Body of pancreas (tissue), 4 donors: ENCODE results near the gene PDCD1LG2. TPM values are rescaled to one million over a fixed set of nuclear protein-coding genes. Genes with fewer than 3 reads are reported as not detected.
A peak's percentile ranks its signal among the peaks of the same experiment; 100 is the strongest.
"Not testable (repeated sequence)": the region's sequence is repeated elsewhere in the genome, so short reads cannot be mapped to it uniquely, and the experiment has no call there.

Experiments
- ATAC-seq: fragments of 150-250 bp; one replicate; pipeline ENCODE4 v1.9.1; 2016
- DNase-seq, 4 donors: peaks; one replicate each; pipeline ENCODE4 v3.0.0-alpha.2; 2019
- H3K27ac ChIP-seq, 4 donors: fragments of 200-600 bp; sonication (generic); 1 replicate in 3 of 4; 2 replicates in 1 of 4; pipeline versions ENCODE4 v1.5.1 to v1.6.1; 2016 to 2019; ENCODE audit warnings: mild to moderate bottlenecking in 1 of 4, mixed read lengths in 1 of 4, moderate library complexity in 1 of 4
- H3K27me3 ChIP-seq, 2 donors: fragments of 200-600 bp; sonication (generic); one replicate each; pipeline ENCODE4 v1.6.0; 2016; ENCODE audit warnings: mild to moderate bottlenecking in 1 of 2
- H3K36me3 ChIP-seq, 2 donors: fragments of 200-600 bp; sonication (generic); replicated peaks in 1 of 2; 2 replicates each; pipeline ENCODE4 v1.5.1; 2016; ENCODE audit warnings: low read depth in 2 of 2; ENCODE audit not compliant: insufficient read depth in 1 of 2
- H3K4me1 ChIP-seq: fragments of 200-600 bp; sonication (generic); one replicate; pipeline ENCODE4 v1.6.0; 2016
- H3K4me3 ChIP-seq, 2 donors: fragments of 200-600 bp; sonication (generic); 1 replicate in 1 of 2; 2 replicates in 1 of 2; pipeline ENCODE4 v1.5.1; 2016 to 2019
- H3K9me3 ChIP-seq, 3 donors: fragments of 200-600 bp; sonication (generic); 1 replicate in 2 of 3; 2 replicates in 1 of 3; pipeline ENCODE4 v1.5.1; 2016
- POLR2A ChIP-seq, 3 donors: fragments of 450-650 bp; IDR thresholded peaks; one replicate each; pipeline ENCODE4 v1.6.1; 2016; ENCODE audit warnings: antibody characterized with exemption in 3 of 3, mild to moderate bottlenecking in 2 of 3
- WGBS, 2 donors: methylation state at CpG; one replicate each; pipeline ENCODE4 v1.1.5; 2017; 5-methylcytosine and 5-hydroxymethylcytosine counted together
- intact Hi-C: fragments of 100-400 bp; cut with DNase I; formaldehyde crosslinking; loops from one replicate; pipeline ENCODE4 v1.15.1; 2023
- total RNA-seq, 2 donors: library from RNA; depleted of rRNA; stranded (reverse); fragments of >200 nt; gene quantifications; one replicate each; pipeline ENCODE4 v1.1.0, GENCODE V29; 2016
- TF ChIP-seq, protein P1 (sequence below), 7 experiments: fragments of 450-650 bp in 4 of 7; fragments of 200-600 bp in 3 of 7; sonication (generic) in 3 of 7; IDR thresholded peaks; one replicate each; pipeline ENCODE4 v1.5.1; 2016 to 2019; ENCODE audit warnings: antibody characterized with exemption in 7 of 7

Gene PDCD1LG2
- total RNA-seq, 2 donors from 2014 or later: 0.99 to 1.3 TPM

GRCh38 chr9:5492965-5493678 is 17.2 kb upstream of the PDCD1LG2 start:
- ATAC-seq: no peak
- Histone ChIP-seq H3K4me1 (no peaks in the 10 kb centered on the region), H3K9me3 (no peaks in the 10 kb centered on the region), H3K27ac (no peak overlapping the region), H3K36me3 (no peaks in the 10 kb centered on the region), H3K27me3 (no peaks in the 10 kb centered on the region), H3K4me3 (no peak overlapping the region)
- no peak for DNase-seq
- 71 to 75% methylated on average over 1 of the region's 1 CpG for WGBS, 2 donors
- intact Hi-C loops: no loop called here
- no peak for TF ChIP-seq POLR2A (IDR thresholded peaks at IDR 0.05)
- TF ChIP-seq, protein P1, sequence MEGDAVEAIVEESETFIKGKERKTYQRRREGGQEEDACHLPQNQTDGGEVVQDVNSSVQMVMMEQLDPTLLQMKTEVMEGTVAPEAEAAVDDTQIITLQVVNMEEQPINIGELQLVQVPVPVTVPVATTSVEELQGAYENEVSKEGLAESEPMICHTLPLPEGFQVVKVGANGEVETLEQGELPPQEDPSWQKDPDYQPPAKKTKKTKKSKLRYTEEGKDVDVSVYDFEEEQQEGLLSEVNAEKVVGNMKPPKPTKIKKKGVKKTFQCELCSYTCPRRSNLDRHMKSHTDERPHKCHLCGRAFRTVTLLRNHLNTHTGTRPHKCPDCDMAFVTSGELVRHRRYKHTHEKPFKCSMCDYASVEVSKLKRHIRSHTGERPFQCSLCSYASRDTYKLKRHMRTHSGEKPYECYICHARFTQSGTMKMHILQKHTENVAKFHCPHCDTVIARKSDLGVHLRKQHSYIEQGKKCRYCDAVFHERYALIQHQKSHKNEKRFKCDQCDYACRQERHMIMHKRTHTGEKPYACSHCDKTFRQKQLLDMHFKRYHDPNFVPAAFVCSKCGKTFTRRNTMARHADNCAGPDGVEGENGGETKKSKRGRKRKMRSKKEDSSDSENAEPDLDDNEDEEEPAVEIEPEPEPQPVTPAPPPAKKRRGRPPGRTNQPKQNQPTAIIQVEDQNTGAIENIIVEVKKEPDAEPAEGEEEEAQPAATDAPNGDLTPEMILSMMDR (IDR thresholded peaks at IDR 0.05): no peak

DNA sequence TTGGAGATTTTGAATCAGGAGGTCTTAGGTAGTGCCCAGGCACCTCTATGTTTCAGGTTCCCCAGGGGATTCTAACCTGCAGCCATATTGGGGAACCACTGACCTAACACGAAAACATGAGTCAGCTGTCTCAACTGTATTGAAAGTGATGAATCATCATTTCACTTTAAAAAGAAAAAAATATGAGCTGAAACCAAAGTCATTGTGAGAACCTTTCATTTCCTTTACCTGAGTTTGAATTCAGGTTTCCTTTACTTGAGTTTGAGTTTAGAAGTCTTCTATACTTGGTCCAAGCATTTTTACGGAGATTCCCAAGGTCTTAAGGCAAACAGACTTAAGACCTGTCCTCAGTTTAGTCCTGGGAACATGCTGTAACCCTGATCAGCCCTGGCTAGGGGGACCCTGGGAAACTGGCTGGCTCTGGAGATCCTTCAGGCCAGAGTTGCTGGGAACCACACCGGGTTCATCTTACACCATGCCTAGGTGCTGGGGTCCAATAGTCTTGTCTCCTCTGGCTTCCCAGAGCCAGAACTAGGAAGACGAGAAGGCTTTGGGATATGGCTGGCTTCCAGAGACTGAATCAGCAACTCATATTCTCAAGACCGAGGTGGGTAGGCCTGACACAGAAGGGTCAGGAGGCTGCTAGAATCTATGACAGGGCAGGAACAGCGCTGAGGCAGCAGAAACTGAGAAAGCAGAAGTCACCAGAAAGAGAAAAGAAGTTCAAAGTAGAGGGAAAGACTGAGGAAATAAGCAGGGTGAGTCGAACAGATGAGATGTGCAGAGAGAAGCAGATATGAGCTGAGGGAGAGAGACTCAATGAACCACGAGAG is 16.4 kb upstream of the PDCD1LG2 start:
- 64 to 85% methylated on average over 8 of the region's 8 CpGs for WGBS, 2 donors
- TF ChIP-seq POLR2A (IDR thresholded peaks at IDR 0.05): no peak
- TF ChIP-seq, protein P1 (IDR thresholded peaks at IDR 0.05): no peak
- ATAC-seq: no peak
- Histone ChIP-seq H3K9me3 (no peaks in the 10 kb centered on the region), H3K4me3 (no peak overlapping the region), H3K27ac (peak overlapping the region in 1 of 4 donors; percentile 59), H3K27me3 (no peaks in the 10 kb centered on the region), H3K36me3 (no peaks in the 10 kb centered on the region), H3K4me1 (no peaks in the 10 kb centered on the region)
- intact Hi-C loops: no loop called here
- peak in 1 of 4 donors; percentile 62 for DNase-seq

DNA sequence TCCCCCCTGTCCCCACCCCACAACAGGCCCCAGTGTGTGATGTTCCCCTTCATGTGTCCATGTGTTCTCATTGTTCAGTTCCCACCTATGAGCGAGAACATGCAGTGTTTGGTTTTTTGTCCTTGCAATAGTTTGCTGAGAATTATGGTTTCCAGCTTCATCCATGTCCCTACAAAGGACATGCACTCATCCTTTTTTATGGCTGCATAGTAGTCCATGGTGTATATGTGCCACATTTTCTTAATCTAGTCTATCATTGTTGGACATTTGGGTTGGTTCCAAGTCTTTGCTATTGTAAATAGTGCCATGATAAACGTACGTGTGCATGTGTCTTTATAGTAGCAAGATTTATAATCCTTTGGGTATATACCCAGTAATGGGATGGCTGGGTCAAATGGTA is 15.6 kb upstream of the PDCD1LG2 start:
- H3K36me3 ChIP-seq, H3K27me3 ChIP-seq, H3K4me3 ChIP-seq, DNase-seq, H3K27ac ChIP-seq, H3K9me3 ChIP-seq, H3K4me1 ChIP-seq, ATAC-seq, intact Hi-C loops: not testable (repeated sequence)
- 52 to 57% methylated on average over 3 of the region's 3 CpGs for WGBS, 2 donors

GRCh38 chr9:5499157-5499556 is 11.2 kb upstream of the PDCD1LG2 start:
- TF ChIP-seq, protein P1 (IDR thresholded peaks at IDR 0.05): no peak
- no peak for TF ChIP-seq POLR2A (IDR thresholded peaks at IDR 0.05)
- no peak for ATAC-seq
- Histone ChIP-seq H3K9me3 (no peaks in the 10 kb centered on the region), H3K4me3 (no peak overlapping the region), H3K27ac (no peak overlapping the region), H3K4me1 (no peaks in the 10 kb centered on the region), H3K36me3 (no peaks in the 10 kb centered on the region), H3K27me3 (no peaks in the 10 kb centered on the region)
- 97 to 100% methylated on average over 1 of the region's 1 CpG for WGBS, 2 donors
- intact Hi-C loops: no loop called here
- no peak for DNase-seq

- no peaks in the 10 kb centered on the region for H3K4me1 ChIP-seq
- H3K36me3 ChIP-seq: no peaks in the 10 kb centered on the region
- 52 to 81% methylated on average over 4 of the region's 4 CpGs for WGBS, 2 donors
- H3K27ac ChIP-seq: peak overlapping the region in 1 of 4 donors; percentile 3
- ATAC-seq: peak; percentile 33
- no peak overlapping the region for H3K4me3 ChIP-seq
- no peaks in the 10 kb centered on the region for H3K9me3 ChIP-seq
- H3K27me3 ChIP-seq: no peaks in the 10 kb centered on the region
- TF ChIP-seq, protein P1 (IDR thresholded peaks at IDR 0.05): no peak
- TF ChIP-seq POLR2A (IDR thresholded peaks at IDR 0.05): no peak
- intact Hi-C loops: no loop called here
- peak in 2 of 4 donors; percentile 14 to 33 for DNase-seq
These were observed 10.4 kb upstream of the PDCD1LG2 start for GRCh38 chr9:5499889-5500398.
